ENCODE data around the gene BICD1.

GRCh38 chr12:32069071-32069470 lies 37.6 kb upstream of the BICD1 start:
- TF ChIP-seq CTCF (IDR thresholded peaks at IDR 0.05) (no peak), POLR2A (IDR thresholded peaks at IDR 0.05) (no peak)

Data from right lobe of liver (tissue), 4 donors.